ENCODE data around the gene GTF2A1L.

DNA sequence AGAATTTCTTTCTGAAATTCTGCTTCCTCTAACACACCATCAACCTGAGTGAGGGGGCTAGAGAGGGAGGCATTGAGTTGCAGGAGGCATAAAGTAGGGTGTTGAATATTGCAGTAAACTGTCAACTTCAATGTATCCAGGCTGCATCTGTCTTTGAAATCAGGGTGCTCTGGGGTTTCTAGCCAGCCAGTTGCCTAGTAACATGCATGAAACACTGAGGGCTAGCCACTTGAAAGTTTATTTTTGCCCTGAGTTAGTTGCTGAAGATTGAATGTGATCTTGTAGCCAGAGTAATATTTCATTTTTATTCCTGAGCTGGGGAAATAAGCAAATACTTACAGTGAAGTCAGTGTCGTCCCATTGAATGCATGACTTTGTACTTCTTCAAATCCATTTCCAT is 96.0 kb downstream of the GTF2A1L start:
- TF ChIP-seq, protein P1, sequence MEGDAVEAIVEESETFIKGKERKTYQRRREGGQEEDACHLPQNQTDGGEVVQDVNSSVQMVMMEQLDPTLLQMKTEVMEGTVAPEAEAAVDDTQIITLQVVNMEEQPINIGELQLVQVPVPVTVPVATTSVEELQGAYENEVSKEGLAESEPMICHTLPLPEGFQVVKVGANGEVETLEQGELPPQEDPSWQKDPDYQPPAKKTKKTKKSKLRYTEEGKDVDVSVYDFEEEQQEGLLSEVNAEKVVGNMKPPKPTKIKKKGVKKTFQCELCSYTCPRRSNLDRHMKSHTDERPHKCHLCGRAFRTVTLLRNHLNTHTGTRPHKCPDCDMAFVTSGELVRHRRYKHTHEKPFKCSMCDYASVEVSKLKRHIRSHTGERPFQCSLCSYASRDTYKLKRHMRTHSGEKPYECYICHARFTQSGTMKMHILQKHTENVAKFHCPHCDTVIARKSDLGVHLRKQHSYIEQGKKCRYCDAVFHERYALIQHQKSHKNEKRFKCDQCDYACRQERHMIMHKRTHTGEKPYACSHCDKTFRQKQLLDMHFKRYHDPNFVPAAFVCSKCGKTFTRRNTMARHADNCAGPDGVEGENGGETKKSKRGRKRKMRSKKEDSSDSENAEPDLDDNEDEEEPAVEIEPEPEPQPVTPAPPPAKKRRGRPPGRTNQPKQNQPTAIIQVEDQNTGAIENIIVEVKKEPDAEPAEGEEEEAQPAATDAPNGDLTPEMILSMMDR (IDR thresholded peaks at IDR 0.05) = no peak
- TF ChIP-seq POLR2A (IDR thresholded peaks at IDR 0.05) = no peak

Data from uterus (tissue), 2 donors.